ENCODE data around the gene DRC1. TPM values are rescaled to one million over a fixed set of nuclear protein-coding genes. Genes with fewer than 3 reads are reported as not detected.
A peak's percentile ranks its signal among the peaks of the same experiment; 100 is the strongest.
"Not testable (repeated sequence)": the region's sequence is repeated elsewhere in the genome, so short reads cannot be mapped to it uniquely, and the experiment has no call there.

The DRC1 gene
- under 0.01 TPM in 1 of 2 replicates, not detected in the other for total RNA-seq

DNA sequence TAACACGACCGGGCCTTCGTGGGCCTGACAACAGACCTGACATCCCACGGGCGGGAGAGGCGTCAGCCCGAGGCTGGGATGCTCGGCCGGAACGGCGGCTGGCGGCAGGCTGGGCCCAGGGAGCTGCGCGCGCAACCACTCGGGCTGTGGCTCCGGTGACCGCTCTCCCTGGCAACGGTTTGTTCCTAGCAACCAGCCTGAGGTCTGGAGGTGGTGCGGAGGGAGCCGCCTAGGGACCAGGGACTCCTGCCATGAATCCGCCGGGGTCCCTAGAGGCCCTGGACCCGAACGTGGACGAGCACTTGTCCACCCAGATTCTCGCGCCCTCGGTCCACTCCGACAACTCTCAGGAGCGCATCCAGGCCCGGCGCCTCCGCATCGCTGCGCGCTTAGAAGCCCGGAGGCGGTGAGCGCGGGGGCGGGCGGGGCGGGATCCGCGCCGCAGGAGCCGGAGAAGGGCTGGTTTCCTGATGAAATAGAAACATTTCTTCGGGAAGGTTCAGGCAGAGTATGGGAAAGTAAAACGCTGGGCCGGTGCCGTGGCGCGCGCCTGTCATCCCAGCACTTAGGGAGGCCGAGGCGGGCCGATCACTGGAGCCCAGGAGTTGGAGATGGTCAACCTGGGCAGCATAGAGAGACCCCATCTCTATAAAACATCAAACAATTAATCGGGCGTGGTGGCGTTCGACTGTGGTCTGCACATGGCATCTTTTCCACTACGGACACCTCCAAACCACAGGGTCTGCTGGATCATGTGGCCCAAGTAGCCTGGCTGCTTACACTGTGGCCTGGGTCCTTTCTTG is at the start of gene DRC1:
TSS of gene DRC1 (plus strand) at position 182 of the 803 bp plus-strand sequence. CDS start at position 252, 70 bp downstream.
- peak; percentile 73 to 79 for DNase-seq (ENCODE audit: low read depth in 2 of 2)

DNA sequence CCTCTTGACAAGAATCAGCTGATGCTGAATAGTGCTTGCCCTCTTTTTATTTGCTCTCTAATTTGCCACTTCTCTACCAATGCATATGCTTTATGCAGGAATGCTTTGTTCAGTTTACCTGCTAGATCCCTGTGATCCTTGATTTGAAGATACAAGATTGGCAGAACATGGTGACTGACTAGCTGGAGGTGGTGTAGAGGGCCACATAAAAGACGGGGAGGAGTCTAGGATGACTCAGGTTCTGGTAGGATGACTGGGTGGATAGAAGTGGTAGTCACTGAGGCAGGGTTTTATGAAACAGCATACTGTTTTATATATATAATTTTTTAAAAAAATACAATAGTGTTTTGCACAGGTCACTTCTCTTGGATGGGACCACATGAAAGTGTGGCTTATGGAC is 48.8 kb upstream of the DRC1 start:
- DNase-seq (ENCODE audit: low read depth in 2 of 2), result peak in 1 of 2 donors; percentile 27

DNA sequence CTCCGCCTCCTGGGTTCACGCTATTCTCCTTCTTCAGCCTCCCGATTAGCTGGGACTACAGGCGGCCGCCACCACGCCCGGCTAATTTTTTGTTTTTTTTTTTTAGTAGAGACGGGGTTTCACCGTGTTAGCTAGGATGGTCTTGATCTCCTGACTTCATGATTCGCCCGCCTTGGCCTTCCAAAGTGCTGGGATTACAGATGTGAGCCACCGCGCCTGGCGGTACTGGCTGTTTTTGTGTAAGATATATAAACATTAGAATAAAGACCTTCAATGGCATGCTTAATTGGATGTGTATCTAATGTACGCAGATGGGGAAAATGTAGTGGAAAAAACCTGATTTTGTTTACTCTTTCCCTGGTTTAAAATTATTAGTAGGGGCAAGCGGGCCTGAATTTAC is 47.3 kb upstream of the DRC1 start:
- DNase-seq (ENCODE audit: low read depth in 2 of 2), result not testable (repeated sequence)

DNA sequence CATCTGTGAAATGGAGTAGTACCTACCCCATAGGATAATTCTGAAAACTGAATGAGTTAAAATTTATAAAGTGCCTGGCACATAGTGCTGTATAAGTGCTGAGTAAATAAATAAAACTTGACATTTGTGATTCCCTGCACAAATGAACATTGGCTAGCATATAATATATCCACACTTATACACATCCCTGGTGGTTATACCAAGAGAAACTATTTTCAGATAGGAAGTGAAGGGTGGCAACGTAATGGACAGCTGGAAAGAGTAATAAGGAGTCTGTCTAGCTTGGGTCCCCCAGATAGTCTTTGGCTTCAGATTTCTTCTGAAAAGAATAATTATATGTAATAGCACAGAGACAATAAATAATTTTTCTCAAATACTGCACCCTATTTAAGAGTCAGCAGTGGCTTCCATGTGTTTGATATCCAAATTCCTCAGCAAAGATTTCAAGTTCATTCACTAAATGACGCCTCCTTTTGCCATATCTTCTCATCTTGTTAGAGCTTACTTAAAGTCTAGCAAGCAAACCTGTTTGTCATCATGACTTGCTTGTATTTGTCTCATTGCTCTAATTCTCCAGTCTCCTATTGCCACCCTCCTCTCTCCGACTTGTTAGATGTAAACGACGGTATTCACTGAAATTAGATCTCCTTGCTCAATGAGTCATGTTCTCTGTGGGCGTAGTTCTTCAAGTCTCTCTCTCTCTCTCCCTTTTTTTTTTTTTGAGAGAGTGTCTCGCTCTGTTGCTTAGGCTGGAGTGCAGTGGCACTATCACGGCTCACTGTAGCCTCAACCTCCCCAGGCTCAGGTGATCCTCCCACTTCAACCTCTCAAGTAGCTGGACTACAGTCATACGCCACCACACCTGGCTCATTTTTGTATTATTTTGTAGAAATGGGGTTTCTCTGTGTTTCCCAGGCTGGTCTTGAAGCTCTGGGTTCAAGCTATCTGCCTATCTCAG is 46.4 kb upstream of the DRC1 start:
- peak in 1 of 2 donors; percentile 71 for DNase-seq (ENCODE audit: low read depth in 2 of 2)

DNA sequence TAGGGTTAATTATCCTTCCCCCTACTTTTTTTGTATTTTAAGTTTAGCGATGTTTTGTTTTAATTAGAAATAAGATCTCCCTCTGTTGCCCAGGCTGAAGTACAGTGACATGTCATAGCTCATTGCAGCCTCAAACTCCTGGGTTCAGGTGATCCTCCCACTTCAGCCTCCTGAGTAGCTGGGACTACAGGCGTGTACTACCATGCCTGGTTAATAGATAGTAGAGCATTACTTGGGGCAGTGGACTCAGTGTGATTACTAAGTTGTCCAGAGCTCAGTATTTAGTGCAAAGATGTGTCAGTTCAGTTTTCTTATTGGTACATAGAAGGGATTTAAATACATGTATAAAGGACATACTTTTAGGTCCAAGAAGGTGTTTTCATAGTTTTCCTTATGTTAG is 45.6 kb upstream of the DRC1 start:
- no peak for DNase-seq (ENCODE audit: low read depth in 2 of 2)

DNA sequence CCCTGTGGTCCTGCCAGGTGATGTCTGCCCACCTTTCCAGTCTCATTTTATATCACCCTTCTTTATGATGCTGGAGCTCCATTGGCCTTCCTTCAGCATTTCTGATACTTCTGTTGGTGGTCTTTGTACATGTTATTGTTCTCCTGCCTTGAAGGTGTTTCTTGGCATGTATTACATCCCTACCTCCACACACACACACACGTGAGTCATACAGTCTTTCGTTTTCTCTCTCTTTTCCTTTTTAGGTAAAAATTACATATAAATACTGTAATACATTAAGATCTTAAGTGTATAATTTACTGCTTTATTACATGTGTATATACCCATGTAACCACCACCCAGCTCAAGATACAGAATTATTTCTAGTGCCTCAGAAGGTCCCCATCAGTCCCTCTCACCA is 44.9 kb upstream of the DRC1 start:
- DNase-seq (ENCODE audit: low read depth in 2 of 2), result no peak

DNA sequence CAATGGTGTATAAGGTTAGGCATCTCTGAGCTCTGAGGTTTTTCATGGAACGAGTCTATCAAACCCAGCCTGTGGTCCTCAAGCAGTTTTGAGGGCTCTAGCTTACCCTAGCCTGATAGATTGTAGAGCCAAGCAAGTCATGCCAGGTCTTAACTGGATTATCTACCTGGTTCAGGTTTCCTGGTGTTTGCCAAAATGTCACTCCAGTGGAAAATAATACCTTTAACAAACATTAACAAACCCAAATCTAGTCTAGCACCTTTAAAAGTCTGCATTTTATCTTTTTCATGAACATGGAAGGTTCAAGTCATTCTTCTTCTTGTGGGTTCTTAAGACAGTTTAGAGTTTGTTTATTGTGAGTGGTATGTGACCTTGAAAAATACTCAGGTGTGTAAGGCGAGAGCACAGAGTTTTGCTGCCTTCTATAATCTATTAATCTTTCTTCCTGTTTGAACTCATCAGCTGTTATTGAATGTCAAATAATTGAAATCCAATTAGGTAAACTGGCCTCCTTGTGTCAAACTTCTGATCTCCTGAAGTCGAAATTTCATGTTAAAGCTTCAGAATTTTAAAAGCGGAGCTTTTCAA is 41.7 kb upstream of the DRC1 start:
- DNase-seq (ENCODE audit: low read depth in 2 of 2), result no peak

DNA sequence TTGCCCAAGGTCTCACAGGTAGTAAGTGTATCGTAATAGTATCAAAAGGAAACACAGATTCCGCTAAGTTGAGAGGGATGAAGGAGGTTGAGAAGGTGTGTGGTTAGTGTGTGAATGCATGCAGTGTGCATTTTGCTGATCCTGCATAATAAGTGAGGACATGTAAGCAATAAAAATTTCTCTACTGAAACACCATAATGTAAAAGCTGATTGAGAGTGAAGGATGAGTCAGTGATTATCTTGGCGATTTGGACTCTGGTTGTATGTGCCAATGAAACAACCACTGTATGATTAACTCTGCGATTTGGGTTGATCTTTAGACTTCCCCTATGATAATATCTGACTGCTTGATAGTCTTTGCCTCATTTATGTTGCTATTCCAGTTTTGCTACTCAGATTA is 38.4 kb upstream of the DRC1 start:
- peak; percentile 8 to 13 for DNase-seq (ENCODE audit: low read depth in 2 of 2)

DNA sequence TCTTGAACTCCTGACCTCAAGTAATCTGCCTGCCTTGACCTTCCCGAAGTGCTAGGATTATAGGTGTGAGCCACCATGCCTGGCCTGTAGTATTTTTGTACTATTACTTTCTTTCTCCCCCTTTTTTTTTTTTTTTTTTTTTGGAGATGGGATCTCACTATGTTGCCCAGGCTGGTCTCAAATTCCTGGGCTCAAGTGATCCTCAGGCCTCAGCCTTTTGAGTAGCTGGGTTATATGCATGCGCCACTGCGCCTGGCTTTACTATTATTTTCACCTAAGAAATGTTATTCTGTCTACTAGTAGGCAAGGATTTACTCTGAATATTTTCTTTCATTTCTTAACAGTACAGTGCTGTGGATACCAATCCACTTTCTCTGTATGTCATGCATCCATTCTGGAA is 37.8 kb upstream of the DRC1 start:
- no peak for DNase-seq (ENCODE audit: low read depth in 2 of 2)

DNA sequence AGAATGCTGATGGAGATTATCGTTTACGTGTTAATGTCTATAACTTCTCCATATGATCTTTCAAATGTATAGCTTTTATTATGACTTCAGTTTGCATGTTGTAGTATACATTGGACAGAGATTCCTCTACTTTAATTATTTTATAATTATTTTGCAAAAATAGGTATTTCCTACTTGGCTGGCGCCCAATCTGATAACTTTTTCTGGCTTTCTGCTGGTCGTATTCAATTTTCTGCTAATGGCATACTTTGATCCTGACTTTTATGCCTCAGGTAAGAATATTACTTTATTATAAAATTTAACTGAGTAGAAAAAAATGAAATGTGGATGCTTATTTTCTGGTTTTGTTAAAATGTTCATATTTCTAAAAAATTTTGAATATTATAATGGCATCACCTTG is 37.1 kb upstream of the DRC1 start:
- DNase-seq (ENCODE audit: low read depth in 2 of 2), result no peak

DNA sequence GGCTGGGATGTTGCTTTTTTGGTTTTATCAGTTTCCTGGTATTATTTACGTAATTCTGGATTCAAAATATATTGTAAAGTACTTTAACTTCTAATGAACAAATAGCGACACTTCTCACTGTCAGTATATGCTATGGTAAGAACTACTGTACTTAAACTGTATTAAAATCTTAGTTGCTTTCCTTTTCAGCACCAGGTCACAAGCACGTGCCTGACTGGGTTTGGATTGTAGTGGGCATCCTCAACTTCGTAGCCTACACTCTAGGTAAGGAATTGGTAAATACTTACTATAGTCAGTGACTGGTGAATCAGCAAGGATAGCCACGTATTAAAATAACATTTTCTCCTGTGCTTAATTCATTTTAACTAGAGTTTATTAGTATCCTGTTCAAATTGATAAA is 34.8 kb upstream of the DRC1 start:
- DNase-seq (ENCODE audit: low read depth in 2 of 2), result no peak

DNA sequence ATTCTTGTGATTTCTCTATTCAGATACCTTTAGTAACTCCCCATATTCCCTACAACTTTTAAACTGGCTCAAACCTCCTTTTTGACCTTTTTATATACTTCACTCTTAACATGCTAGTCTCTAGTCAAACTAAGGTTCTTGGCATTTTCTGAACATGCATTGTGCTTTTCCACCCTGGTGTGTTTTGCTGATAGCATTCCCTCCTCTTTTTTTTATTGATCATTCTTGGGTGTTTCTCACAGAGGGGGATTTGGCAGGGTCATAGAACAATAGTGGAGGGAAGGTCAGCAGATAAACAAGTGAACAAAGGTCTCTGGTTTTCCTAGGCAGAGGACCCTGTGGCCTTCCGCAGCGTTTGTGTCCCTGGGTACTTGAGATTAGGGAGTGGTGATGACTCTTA is 32.1 kb upstream of the DRC1 start:
- DNase-seq (ENCODE audit: low read depth in 2 of 2), result not testable (repeated sequence)

DNA sequence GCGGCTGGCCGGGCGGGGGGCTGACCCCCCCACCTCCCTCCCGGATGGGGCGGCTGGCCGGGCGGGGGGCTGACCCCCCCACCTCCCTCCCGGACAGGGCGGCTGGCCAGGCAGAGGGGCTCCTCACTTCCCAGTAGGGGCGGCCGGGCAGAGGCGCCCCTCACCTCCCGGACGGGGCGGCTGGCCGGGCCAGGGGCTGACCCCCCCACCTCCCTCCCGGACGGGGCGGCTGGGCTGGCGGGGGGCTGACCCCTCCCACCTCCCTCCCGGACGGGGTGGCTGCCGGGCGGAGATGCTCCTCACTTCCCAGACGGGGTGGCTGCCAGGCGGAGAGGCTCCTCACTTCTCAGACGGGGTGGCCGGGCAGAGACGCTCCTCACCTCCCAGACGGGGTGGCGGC is 30.8 kb upstream of the DRC1 start:
- not testable (repeated sequence) for DNase-seq (ENCODE audit: low read depth in 2 of 2)

DNA sequence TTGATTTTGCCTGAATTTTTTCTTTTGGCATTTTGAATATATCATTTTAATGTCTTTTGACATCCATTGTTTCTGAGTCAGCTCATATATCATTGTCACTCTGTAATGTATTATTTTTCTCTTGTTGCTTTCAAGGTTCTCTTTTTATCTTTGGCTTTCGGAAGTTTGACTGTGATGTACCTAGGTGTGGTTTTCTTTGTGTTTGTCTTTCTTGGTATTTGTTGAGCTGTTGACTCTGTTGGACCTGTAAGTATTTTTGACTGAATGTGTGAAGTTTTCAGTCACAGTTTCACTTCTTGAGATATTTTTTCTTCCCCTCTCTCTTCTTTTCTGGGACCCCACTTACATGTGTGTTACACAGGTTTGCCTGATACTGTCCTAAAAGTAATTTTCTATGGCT is 24.9 kb upstream of the DRC1 start:
- DNase-seq (ENCODE audit: low read depth in 2 of 2), result no peak

DNA sequence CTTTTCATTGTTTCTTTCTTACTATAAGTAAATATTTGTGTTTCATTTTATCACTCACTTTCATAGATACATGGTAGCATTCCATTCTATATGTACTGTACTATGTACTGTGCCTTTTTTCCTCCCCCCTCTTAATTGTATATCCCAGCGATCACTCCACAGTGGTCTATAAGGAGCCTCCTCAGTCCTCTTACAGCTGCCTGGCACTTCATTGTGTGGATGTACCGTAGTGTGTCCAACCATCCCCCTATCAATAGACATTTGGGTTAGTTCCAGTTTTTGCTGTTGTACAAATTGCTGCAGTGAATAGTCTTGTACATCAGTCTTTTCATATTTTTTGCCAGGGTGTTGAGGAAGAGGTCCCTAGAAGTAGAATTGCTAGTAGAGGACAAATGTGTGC is 21.4 kb upstream of the DRC1 start:
- DNase-seq (ENCODE audit: low read depth in 2 of 2), result no peak

DNA sequence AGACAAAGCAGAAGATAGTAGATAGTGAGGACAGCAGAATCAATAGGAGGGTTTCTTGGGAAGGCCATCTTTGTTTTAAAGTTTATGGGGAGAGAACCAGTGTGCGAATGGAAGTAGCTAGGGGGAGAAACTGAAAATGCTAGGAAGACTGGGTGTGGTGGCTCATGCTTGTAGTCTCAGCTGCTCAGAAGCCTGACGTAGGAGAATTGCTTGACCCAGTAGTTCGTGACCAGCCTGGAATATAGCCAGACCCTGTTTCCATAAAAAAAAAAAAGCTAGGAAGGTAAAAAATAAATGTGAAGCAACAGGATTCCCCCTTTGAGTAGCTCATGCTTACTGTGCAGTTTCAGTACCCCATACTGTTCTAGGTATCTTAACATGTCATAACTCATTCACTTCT is 19.2 kb upstream of the DRC1 start:
- no peak for DNase-seq (ENCODE audit: low read depth in 2 of 2)

DNA sequence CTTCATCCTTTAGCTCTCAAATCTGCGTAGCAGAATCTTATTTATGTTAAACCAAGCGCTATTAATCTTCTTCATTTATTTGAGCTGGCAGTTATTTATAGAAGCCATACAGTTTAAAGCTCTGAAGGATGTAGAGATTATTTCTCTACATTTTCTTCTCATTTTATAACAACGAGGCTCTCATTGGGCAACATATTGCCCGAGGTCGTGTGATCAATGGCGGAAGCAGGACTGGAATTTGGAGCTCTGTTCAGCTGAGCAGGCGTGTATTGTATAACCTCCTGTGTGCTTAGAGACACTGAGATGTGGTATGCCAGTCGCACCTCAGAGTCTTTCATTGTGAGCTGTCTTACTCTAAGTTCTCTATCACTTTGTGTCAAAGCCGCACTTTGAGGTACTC is 17.5 kb upstream of the DRC1 start:
- no peak for DNase-seq (ENCODE audit: low read depth in 2 of 2)

DNA sequence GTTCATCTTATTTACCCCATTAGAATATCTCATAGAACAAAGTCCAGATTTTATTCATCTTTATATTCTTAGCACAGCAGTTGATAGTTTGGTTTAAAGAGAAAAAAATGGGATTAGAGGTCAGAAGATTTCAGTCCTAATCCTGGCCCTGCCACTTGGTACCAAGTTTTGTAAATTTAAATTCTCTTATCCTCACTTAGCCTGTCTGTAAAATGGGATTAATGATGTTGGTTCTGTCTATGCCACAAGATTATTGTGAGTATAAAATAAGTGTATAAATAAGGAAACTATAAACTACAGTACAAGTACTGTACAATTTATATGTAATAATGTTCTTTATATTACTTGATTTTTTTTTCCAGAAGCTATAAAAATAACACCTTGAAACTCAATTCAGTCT is 17.1 kb upstream of the DRC1 start:
- DNase-seq (ENCODE audit: low read depth in 2 of 2), result no peak

DNA sequence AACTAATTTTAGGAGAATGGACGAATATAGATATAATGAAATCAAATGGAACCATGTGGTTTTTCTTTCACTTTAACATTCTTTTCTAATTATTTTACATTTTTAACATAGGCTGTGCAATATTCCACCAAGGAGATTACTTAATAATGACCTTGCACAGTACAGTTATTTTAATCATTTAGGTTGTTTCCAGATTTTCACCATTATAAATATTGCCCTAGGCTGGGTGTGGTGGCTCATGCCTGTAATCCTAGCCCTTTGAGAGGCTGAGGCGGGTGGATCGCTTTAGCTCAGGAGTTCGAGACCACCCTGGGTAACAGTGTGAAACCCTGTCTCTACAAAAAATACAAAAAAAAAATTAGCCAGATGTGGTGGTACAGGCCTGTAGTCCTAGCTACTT is 14.5 kb upstream of the DRC1 start:
- no peak for DNase-seq (ENCODE audit: low read depth in 2 of 2)

DNA sequence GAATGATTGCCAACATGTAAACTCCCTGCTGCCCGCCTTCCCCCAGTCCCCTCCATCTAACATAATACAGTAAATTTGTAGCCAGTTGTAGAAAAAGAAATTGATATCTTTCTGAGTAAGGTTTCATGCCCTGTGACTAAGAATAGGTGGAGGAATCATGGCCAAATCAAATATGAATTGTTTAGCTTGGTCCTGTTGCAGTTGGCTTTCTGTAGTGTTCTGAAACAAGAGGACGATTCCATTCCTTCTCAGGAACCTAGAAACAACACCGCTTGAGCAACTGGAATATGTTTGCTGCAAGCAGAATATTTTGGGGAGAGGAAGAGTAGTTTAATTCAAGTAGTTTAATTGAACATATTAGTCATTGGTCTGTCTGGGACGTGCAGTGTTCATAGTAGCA is 7.0 kb upstream of the DRC1 start:
- DNase-seq (ENCODE audit: low read depth in 2 of 2), result no peak

DNA sequence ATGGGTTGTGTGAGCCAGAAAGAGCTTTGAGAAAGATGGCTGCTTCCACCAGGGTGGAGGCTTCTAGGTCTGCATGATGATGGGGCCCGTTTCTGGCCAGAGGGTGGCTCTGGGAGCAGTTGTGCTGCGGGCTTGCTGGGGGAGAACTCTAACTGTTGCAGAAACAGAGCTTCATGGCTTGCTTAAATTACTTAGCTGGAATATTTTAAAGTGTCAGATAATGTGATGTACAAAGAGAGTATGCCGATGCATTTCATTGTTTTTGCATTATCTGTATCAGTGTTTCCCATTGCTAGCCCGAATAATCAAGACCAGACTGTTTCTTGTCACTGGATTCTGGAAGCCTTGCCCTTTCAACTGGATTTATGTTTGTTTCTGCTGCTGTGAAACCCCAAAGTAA is 6.3 kb upstream of the DRC1 start:
- DNase-seq (ENCODE audit: low read depth in 2 of 2), result no peak

DNA sequence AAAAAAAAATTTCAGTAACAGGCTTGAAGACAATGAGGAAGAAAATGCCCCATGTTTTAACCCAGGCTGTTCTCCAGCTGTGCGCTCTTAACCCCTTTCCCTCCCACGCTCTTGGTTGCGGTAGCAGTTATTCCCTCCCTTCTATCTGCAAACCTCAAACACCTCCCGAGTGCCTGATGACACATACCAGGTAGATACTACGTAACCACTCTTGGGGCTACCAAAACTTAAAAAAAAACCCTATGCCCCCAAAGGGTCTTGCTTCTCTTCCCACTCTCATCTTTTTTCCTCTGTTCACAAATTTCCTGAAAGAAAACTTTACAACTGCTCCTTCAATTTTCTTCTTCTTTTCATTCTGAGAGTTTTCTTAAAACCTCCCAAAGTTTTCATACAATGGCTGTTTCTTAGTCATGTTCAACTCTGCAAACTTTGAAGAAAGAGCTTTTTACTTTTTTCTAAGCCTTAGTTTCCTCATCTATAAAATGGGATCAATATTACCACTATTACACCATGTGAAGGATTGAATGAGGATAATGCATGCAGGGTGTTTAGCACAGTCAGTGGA is 4.9 kb upstream of the DRC1 start:
- DNase-seq (ENCODE audit: low read depth in 2 of 2), result no peak
